Right renal cortex interstitium (tissue), 3 donors: ENCODE measurements around the gene TMEM191C. TPM values are rescaled to one million over a fixed set of nuclear protein-coding genes. Genes with fewer than 3 reads are reported as not detected.
"Not testable (repeated sequence)": the region's sequence is repeated elsewhere in the genome, so short reads cannot be mapped to it uniquely, and the experiment has no call there.

ENCODE experiments used
- DNase-seq, 3 donors: peaks; one replicate each; pipeline ENCODE4 v3.0.0-alpha.2; 2013; ENCODE audit warnings: low read depth in 3 of 3, low spot score in 2 of 3
- polyA plus RNA-seq, 3 donors: library from polyadenylated mRNA; unstranded; fragments of 120-200 nt; gene quantifications; one replicate each; pipeline ENCODE4 v1.2.1, GENCODE V29; 2013; ENCODE audit not compliant: insufficient read length in 3 of 3

The TMEM191C gene
- polyA plus RNA-seq, 3 donors, result 0.79 to 1.2 (median 0.98) TPM

- no peak for DNase-seq
These were observed 21.6 kb upstream of the TMEM191C start for GRCh38 chr22:21445437-21446127.

- no peak for DNase-seq
These were observed 20.9 kb upstream of the TMEM191C start for GRCh38 chr22:21446128-21446826.

GRCh38 chr22:21446827-21447690, 20.1 kb upstream of the TMEM191C start:
- no peak for DNase-seq

- DNase-seq, result no peak
These were observed 19.3 kb upstream of the TMEM191C start for GRCh38 chr22:21447694-21448402.

- no peak for DNase-seq
These were observed 18.4 kb upstream of the TMEM191C start for GRCh38 chr22:21448627-21449416.

GRCh38 chr22:21449531-21450319, 17.5 kb upstream of the TMEM191C start:
- DNase-seq, result no peak

GRCh38 chr22:21450320-21450831, 16.8 kb upstream of the TMEM191C start:
- no peak for DNase-seq

GRCh38 chr22:21450858-21451353, 16.3 kb upstream of the TMEM191C start:
- DNase-seq, result no peak

- DNase-seq, result no peak
These were observed 15.4 kb upstream of the TMEM191C start for GRCh38 chr22:21451545-21452520.

GRCh38 chr22:21452666-21453065, 14.5 kb upstream of the TMEM191C start:
- not testable (repeated sequence) for DNase-seq

- DNase-seq, result not testable (repeated sequence)
These were observed 12.2 kb upstream of the TMEM191C start for GRCh38 chr22:21454998-21455333.

GRCh38 chr22:21455334-21456089, 11.7 kb upstream of the TMEM191C start:
- no peak for DNase-seq

GRCh38 chr22:21457023-21457787, 10.0 kb upstream of the TMEM191C start:
- DNase-seq, result no peak

GRCh38 chr22:21462672-21463071, 4.5 kb upstream of the TMEM191C start:
- DNase-seq, result not testable (repeated sequence)

- DNase-seq, result peak; percentile 32 to 51 (median 33)
These were observed 1.3 kb downstream of the TMEM191C start for GRCh38 chr22:21468194-21469096.
